Measurements from ENCODE around the gene MEN1. TPM values are rescaled to one million over a fixed set of nuclear protein-coding genes. Genes with fewer than 3 reads are reported as not detected.

Gene MEN1
- total and polyA plus RNA-seq, 2 of the 13 experiments (the other 11 are each of a cell fraction or from before 2014, with no cell fraction given): 20.5 to 27.3 TPM

DNA sequence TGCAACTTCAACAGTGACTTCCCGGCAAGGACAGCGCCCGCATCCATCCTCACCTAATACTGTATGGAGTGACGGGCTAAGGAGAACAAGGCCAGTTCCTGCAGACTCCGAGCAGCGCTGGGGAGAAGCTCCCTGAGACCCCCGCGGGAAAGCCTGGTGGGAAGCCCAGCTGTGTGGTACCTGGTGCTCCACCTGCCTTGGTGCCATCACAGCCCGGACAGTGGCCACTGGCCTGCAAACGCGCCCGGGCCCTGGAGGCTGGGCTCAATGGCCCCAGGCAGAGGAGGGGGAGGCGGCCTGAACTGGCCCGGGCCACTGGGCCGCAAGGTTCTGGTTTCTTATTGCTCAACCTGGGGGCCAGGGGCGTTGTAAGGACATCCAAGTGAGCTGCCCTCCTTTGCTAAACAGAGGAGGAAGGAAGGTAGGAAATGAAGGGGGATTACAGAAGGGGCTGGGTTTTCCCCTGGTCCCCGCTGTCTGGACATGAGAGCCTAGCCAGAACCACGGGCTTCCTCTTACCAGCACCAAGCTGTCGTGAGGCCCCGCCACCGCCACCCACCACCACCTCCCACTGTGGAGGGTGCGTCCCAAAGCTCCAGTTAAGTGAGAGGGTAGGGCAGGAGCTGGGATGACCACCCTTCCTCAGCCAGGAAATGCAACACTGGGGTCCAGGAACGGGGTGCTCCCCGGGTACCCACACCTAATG lies 42.6 kb upstream of the MEN1 start:
- Histone ChIP-seq H3K27ac (ENCODE audit: extremely low read length, insufficient read depth, low read length) (no peak overlapping the region), H3K79me2 (ENCODE audit: insufficient read depth, low read length) (no peaks in the 10 kb centered on the region), H4K20me1 (ENCODE audit: insufficient read depth, low read length) (no peaks in the 10 kb centered on the region), H3K4me3 (replicated peaks in 1 of 3; ENCODE audit: insufficient read depth in 1 of 3, low read depth in 2 of 3, low read length in 3 of 3) (no peak overlapping the region), H3K27me3 (ENCODE audit: control insufficient read depth in 1 of 2, insufficient read depth in 2 of 2, low read length in 2 of 2) (no peaks in the 10 kb centered on the region), H3K36me3 (replicated peaks in 1 of 2; ENCODE audit: control insufficient read depth in 1 of 2, insufficient read depth in 2 of 2, low read length in 2 of 2) (peaks cover 6 to 12% of the 10 kb centered on the region in 2 experiments; a peak in 3 of 5 replicates), H3K4me2 (ENCODE audit: low read depth, low read length) (no peak overlapping the region), H3K9ac (ENCODE audit: insufficient read depth, low read depth, low read length) (no peak overlapping the region), H2AFZ (ENCODE audit: low read length) (no peak overlapping the region), H3K4me1 (ENCODE audit: insufficient read depth, low read length) (peaks cover 56% of the 10 kb centered on the region), H3K9me3 (ENCODE audit: low read length) (no peaks in the 10 kb centered on the region)
- ChIA-PET CTCF (ENCODE audit: low intra/inter-chr PET ratio, low total read pairs) (no interaction called here), POLR2A (no interaction called here)
- intact Hi-C loops (cut with micrococcal nuclease; ENCODE audit: unreplicated experiment): no loop called here
- in situ Hi-C loops (cut with HindIII; ENCODE audit: extremely low pct_ligation_motif_present, low pct_unique_long_range_greater_than_20kb): no loop called here
- FAIRE-seq (no peak), DNase-seq (ENCODE audit: low spot score) (no peak), ATAC-seq (no peak)
- no TSS peak for BruUV-seq (replicated peaks)
- 96% methylated on average over 18 of the region's 24 CpGs for WGBS (ENCODE audit: low lambda C conversion rate)
- TF ChIP-seq STAT5B (CRISPR knock-in tag; IDR thresholded peaks at IDR 0.05): no peak
- peak; percentile 71 for TF ChIP-seq AGO2 (optimal IDR thresholded peaks at IDR 0.05; ENCODE audit: low read depth, low read length)
- TF ChIP-seq ZNF772 (CRISPR knock-in tag; IDR thresholded peaks at IDR 0.05): no peak
- no peak for TF ChIP-seq FOXK2 (IDR thresholded peaks at IDR 0.05)
- TF ChIP-seq, protein P1, sequence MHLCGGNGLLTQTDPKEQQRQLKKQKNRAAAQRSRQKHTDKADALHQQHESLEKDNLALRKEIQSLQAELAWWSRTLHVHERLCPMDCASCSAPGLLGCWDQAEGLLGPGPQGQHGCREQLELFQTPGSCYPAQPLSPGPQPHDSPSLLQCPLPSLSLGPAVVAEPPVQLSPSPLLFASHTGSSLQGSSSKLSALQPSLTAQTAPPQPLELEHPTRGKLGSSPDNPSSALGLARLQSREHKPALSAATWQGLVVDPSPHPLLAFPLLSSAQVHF (CRISPR knock-in tag; IDR thresholded peaks at IDR 0.05): no peak
- TF ChIP-seq ZNF850 (CRISPR knock-in tag; conservative IDR thresholded peaks at IDR 0.05): no peak
- no peak for TF ChIP-seq ZNF24 (IDR thresholded peaks at IDR 0.05)

DNA sequence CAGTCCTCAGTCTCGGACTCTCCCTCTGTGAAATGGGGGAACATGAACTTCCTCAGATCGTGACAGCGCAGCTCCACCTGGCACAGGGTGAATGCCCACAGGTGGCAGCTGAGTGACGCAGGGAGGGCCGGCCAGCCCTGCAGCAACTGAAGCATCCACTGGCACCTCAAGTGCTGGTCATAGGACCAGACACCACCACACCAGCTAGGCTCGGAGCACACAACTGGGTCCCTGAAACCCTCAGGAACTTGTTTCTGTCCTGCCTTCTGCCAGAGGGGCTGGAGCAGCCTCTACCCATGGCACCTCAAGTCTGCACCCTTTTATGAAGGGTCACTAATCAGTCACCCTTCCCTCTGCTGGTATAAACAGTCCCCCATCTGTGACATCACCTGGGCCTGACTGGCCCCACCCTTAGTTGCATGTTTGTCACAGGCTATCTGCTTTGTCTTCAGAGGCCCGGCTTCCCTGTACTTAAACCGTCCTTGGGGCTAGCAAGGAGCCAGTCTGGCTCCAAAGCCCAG lies 41.5 kb upstream of the MEN1 start:
- ATAC-seq (no peak), FAIRE-seq (no peak), DNase-seq (ENCODE audit: low spot score) (no peak)
- Histone ChIP-seq H3K27ac (ENCODE audit: extremely low read length, insufficient read depth, low read length) (no peak overlapping the region), H3K9ac (ENCODE audit: insufficient read depth, low read depth, low read length) (no peak overlapping the region), H3K79me2 (ENCODE audit: insufficient read depth, low read length) (no peaks in the 10 kb centered on the region), H3K9me3 (ENCODE audit: low read length) (no peaks in the 10 kb centered on the region), H4K20me1 (ENCODE audit: insufficient read depth, low read length) (no peaks in the 10 kb centered on the region), H3K27me3 (ENCODE audit: control insufficient read depth in 1 of 2, insufficient read depth in 2 of 2, low read length in 2 of 2) (no peaks in the 10 kb centered on the region), H3K36me3 (replicated peaks in 1 of 2; ENCODE audit: control insufficient read depth in 1 of 2, insufficient read depth in 2 of 2, low read length in 2 of 2) (peaks cover 6 to 8% of the 10 kb centered on the region in 2 experiments; a peak in 3 of 5 replicates), H3K4me1 (ENCODE audit: insufficient read depth, low read length) (peaks cover 62% of the 10 kb centered on the region), H3K4me3 (replicated peaks in 1 of 3; ENCODE audit: insufficient read depth in 1 of 3, low read depth in 2 of 3, low read length in 3 of 3) (no peak overlapping the region), H2AFZ (ENCODE audit: low read length) (no peak overlapping the region), H3K4me2 (ENCODE audit: low read depth, low read length) (no peak overlapping the region)
- ChIA-PET CTCF (ENCODE audit: low intra/inter-chr PET ratio, low total read pairs) (no interaction called here), POLR2A (interaction anchor here (1.2 kb wide), 1 partner anchor 34 kb away, joined by 3 read pairs; no protein-coding TSS in a partner anchor)
- TF ChIP-seq ZMYM3 (CRISPR knock-in tag; IDR thresholded peaks at IDR 0.05) (no peak), NCOA5 (CRISPR knock-in tag; IDR thresholded peaks at IDR 0.05) (no peak), ZNF660 (CRISPR knock-in tag; IDR thresholded peaks at IDR 0.05; ENCODE audit: borderline replicate concordance, low read depth) (no peak), POLR2A (IDR thresholded peaks at IDR 0.05; ENCODE audit: insufficient read depth in 1 of 2, low read depth in 2 of 2, low read length in 2 of 2) (0 out of 4 replicates have a peak, but pooled peaks of 1 of the 2 experiments have one; percentile 28), SRSF9 (IDR thresholded peaks at IDR 0.05; ENCODE audit: borderline replicate concordance, insufficient read depth, low read depth, low read length, poor library complexity, severe bottlenecking) (no peak)
- TF ChIP-seq, protein P2, sequence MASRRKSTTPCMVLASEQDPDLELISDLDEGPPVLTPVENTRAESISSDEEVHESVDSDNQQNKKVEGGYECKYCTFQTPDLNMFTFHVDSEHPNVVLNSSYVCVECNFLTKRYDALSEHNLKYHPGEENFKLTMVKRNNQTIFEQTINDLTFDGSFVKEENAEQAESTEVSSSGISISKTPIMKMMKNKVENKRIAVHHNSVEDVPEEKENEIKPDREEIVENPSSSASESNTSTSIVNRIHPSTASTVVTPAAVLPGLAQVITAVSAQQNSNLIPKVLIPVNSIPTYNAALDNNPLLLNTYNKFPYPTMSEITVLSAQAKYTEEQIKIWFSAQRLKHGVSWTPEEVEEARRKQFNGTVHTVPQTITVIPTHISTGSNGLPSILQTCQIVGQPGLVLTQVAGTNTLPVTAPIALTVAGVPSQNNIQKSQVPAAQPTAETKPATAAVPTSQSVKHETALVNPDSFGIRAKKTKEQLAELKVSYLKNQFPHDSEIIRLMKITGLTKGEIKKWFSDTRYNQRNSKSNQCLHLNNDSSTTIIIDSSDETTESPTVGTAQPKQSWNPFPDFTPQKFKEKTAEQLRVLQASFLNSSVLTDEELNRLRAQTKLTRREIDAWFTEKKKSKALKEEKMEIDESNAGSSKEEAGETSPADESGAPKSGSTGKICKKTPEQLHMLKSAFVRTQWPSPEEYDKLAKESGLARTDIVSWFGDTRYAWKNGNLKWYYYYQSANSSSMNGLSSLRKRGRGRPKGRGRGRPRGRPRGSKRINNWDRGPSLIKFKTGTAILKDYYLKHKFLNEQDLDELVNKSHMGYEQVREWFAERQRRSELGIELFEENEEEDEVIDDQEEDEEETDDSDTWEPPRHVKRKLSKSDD (CRISPR knock-in tag; IDR thresholded peaks at IDR 0.05; ENCODE audit: low read depth): no peak
- WGBS (ENCODE audit: low lambda C conversion rate): 97% methylated on average over 5 of the region's 8 CpGs
- BruUV-seq (replicated peaks): no TSS peak
- in situ Hi-C loops (cut with HindIII; ENCODE audit: extremely low pct_ligation_motif_present, low pct_unique_long_range_greater_than_20kb) (no loop called here), intact Hi-C loops (cut with micrococcal nuclease; ENCODE audit: unreplicated experiment) (loop anchor here (1.0 kb wide), 1 partner anchor 18 kb away; no protein-coding TSS in a partner anchor)

Measured in HepG2 (cell line).